K562 (cell line): ENCODE measurements around the gene ITPR1. TPM values are rescaled to one million over a fixed set of nuclear protein-coding genes. Genes with fewer than 3 reads are reported as not detected.

Source experiments
- ATAC-seq: fragments of 200-7000 bp; cut with Tn5 transposase; 3 replicates; pipeline ENCODE4 v1.9.1; 2020; ENCODE audit warnings: moderate library complexity
- BruUV-seq: library from RNA; stranded (reverse); fragments of 400-500 nt; replicated peaks from 2 replicates; lab custom pipeline; 2021; lab: Mats Ljungman, UMichigan
- CTCF ChIA-PET: fragments of 300-600 bp; formaldehyde crosslinking; extraction: SDS; loops from one replicate; lab custom pipeline; 2021; ENCODE audit warnings: low intra/inter-chr PET ratio; lab: Yijun Ruan, JAX
- POLR2A ChIA-PET: fragments of 300-600, 350-650 bp; sonication (Branson Sonifier 250); formaldehyde crosslinking; extraction: SDS; loops from one replicate; lab custom pipeline; 2021; ENCODE audit warnings: antibody characterized with exemption, inconsistent platforms; lab: Yijun Ruan, JAX
- DNase-seq, 4 experiments: peaks; one replicate each; pipeline versions ENCODE4 v3.0.0 to v3.0.0-alpha.2; 2011 to 2018; ENCODE audit warnings: low spot score in 3 of 4, mixed read lengths in 3 of 4; ENCODE audit errors: extremely low read depth in 1 of 4
- FAIRE-seq: peaks from 2 replicates; lab custom pipeline; 2011; peaks lifted over from hg19 to GRCh38; lab: Jason Lieb, UNC
- H2AFZ ChIP-seq: 2 replicates; pipeline ENCODE4 v1.6.0; 2011; ENCODE audit warnings: low read depth, low read length, control low read depth, inconsistent platforms
- H3K27ac ChIP-seq: fragments of 200-600 bp; 3 replicates; pipeline ENCODE4 v1.8.0; 2011; ENCODE audit warnings: low read depth, mild to moderate bottlenecking, control low read depth, inconsistent platforms, low read length, moderate library complexity, mixed read lengths; ENCODE audit errors: extremely low read depth
- H3K27me3 ChIP-seq, 2 experiments: fragments of 300-600 bp in 1 of 2; 2 replicates in 1 of 2; 3 replicates in 1 of 2; pipeline versions ENCODE4 v1.6.0 to v1.8.0; 2011; ENCODE audit warnings: inconsistent platforms in 2 of 2, low read length in 2 of 2, mild to moderate bottlenecking in 1 of 2, mixed read lengths in 1 of 2, moderate library complexity in 1 of 2; ENCODE audit not compliant: control insufficient read depth in 2 of 2, insufficient read depth in 2 of 2
- H3K36me3 ChIP-seq: fragments of 300-600 bp; 3 replicates; pipeline ENCODE4 v1.8.0; 2011; ENCODE audit warnings: mild to moderate bottlenecking, low read length, inconsistent platforms; ENCODE audit not compliant: control insufficient read depth, insufficient read depth
- H3K4me1 ChIP-seq, 2 experiments: fragments of 200-600 bp in 1 of 2; replicated peaks in 1 of 2; 2 replicates in 1 of 2; 3 replicates in 1 of 2; pipeline versions ENCODE4 v1.5.1 to v1.8.0; 2011; ENCODE audit warnings: inconsistent platforms in 2 of 2, low read length in 2 of 2, mild to moderate bottlenecking in 1 of 2, mixed read lengths in 1 of 2, moderate library complexity in 1 of 2; ENCODE audit not compliant: control insufficient read depth in 2 of 2, insufficient read depth in 2 of 2
- H3K4me2 ChIP-seq: 2 replicates; pipeline ENCODE4 v1.6.1; 2011; ENCODE audit warnings: low read length, control low read depth, inconsistent platforms, mixed read lengths; ENCODE audit not compliant: insufficient read depth
- H3K4me3 ChIP-seq: fragments of 200-600 bp; sonication (generic), shearing (Covaris generic); 2 replicates; pipeline ENCODE4 v1.5.1; 2016; ENCODE audit warnings: control low read depth, inconsistent platforms
- H3K79me2 ChIP-seq: fragments of 200-600 bp; 3 replicates; pipeline ENCODE4 v1.8.0; 2011; ENCODE audit warnings: low read length, inconsistent platforms; ENCODE audit not compliant: control insufficient read depth, insufficient read depth
- H3K9ac ChIP-seq, 2 experiments: 2 replicates each; pipeline versions ENCODE4 v1.6.0 to v1.6.1; 2011; ENCODE audit warnings: low read depth in 2 of 2, low read length in 2 of 2, control low read depth in 1 of 2, inconsistent platforms in 1 of 2, mild to moderate bottlenecking in 1 of 2, mixed read lengths in 1 of 2; ENCODE audit not compliant: insufficient read depth in 1 of 2
- H3K9me1 ChIP-seq: one replicate; pipeline ENCODE4 v1.6.0; 2011; ENCODE audit warnings: inconsistent platforms, mild to moderate bottlenecking, low read length, moderate library complexity; ENCODE audit not compliant: control insufficient read depth, insufficient read depth
- H3K9me3 ChIP-seq: replicated peaks from 2 replicates; pipeline ENCODE4 v1.5.1; 2011; ENCODE audit warnings: low read depth, low read length, inconsistent platforms; ENCODE audit not compliant: control insufficient read depth, insufficient read depth
- H4K20me1 ChIP-seq: replicated peaks from 2 replicates; pipeline ENCODE4 v1.6.1; 2011; ENCODE audit warnings: low read length, inconsistent platforms, mixed read lengths; ENCODE audit not compliant: control insufficient read depth, insufficient read depth
- GATAD2A ChIP-seq: fragments of 450-650 bp; IDR thresholded peaks from 2 replicates; pipeline ENCODE4 v1.6.1; 2017
- MCM7 ChIP-seq, 2 experiments: fragments of 450-650 bp; IDR thresholded peaks; 2 replicates each; pipeline ENCODE4 v1.6.1; 2016 to 2018
- SRSF9 ChIP-seq: fragments of 200-400 bp; formaldehyde crosslinking; IDR thresholded peaks from 2 replicates; pipeline ENCODE4 v1.6.1; 2017; ENCODE audit warnings: low read depth, low read length, borderline replicate concordance
- TBP ChIP-seq: optimal IDR thresholded peaks from 2 replicates; pipeline ENCODE3; 2011; ENCODE audit warnings: low read depth, low read length, improper control_type of control experiment
- TEAD1 ChIP-seq, 2 experiments: fragments of 450-650 bp in 1 of 2; sonication (generic) in 1 of 2; formaldehyde crosslinking; IDR thresholded peaks; 2 replicates each; pipeline versions ENCODE4 v1.4.0 to v1.8.0; 2020 to 2022; ENCODE audit warnings: mild to moderate bottlenecking in 2 of 2, missing genetic modification reagents in 1 of 2
- WGBS: fragments of 100-300 bp; shearing (Covaris generic); methylation state at CpG from one replicate; pipeline ENCODE4 v1.1.6; 2016; ENCODE audit warnings: low coverage, mixed read lengths; ENCODE audit not compliant: insufficient coverage; ENCODE audit errors: missing lambda C conversion rate; 5-methylcytosine and 5-hydroxymethylcytosine counted together
- in situ Hi-C: fragments of 300-500 bp; cut with MboI; formaldehyde crosslinking; loops from 4 replicates; pipeline ENCODE4 v1.15.0; 2018; ENCODE audit warnings: inconsistent platforms, mixed read lengths
- intact Hi-C: fragments of 100-400 bp; cut with micrococcal nuclease; formaldehyde crosslinking; loops from 2 replicates; pipeline ENCODE4 v1.14.2; 2022
- polyA plus RNA-seq, 8 experiments: library from polyadenylated mRNA; depleted of rRNA in 4 of 8; stranded (reverse) in 5 of 8; unstranded in 3 of 8; fragments of >200 nt; fragmentation: Nextera tagmentation in 2 of 8; fragmentation: Illumina TruSeq in 1 of 8; extraction: Ambion mirVana in 2 of 8; extraction: Trizol in 1 of 8; gene quantifications; 2 replicates each; pipeline versions ENCODE4 v1.2.1 to v1.2.3, GENCODE V29; 2011 to 2014; ENCODE audit warnings: inconsistent platforms in 1 of 8, missing spikeins in 1 of 8
- total RNA-seq, 7 experiments: library from RNA; depleted of rRNA in 6 of 7; stranded (reverse); fragments of >200 nt in 6 of 7; fragmentation: Illumina TruSeq in 2 of 7; extraction: Trizol in 2 of 7; gene quantifications; 2 replicates each; pipeline versions ENCODE4 v1.2.1 to v1.2.3, GENCODE V29; 2011 to 2021; ENCODE audit warnings: low replicate concordance in 1 of 7
- TF ChIP-seq, protein P1 (sequence below): IDR thresholded peaks from 2 replicates; pipeline ENCODE4 v1.6.1; 2011; ENCODE audit warnings: borderline replicate concordance, low read depth, mild to moderate bottlenecking, moderate library complexity, low read length; ENCODE audit not compliant: insufficient read depth, poor library complexity, severe bottlenecking
- TF ChIP-seq, protein P2 (sequence below): fragments of 450-650 bp; IDR thresholded peaks from 2 replicates; pipeline ENCODE4 v1.6.1; 2016

ITPR1 gene
- total and polyA plus RNA-seq, 9 of the 15 experiments (the other 6 are each of a cell fraction or from before 2014, with no cell fraction given) = 22.4 to 40.0 (median 27.4) TPM

DNA sequence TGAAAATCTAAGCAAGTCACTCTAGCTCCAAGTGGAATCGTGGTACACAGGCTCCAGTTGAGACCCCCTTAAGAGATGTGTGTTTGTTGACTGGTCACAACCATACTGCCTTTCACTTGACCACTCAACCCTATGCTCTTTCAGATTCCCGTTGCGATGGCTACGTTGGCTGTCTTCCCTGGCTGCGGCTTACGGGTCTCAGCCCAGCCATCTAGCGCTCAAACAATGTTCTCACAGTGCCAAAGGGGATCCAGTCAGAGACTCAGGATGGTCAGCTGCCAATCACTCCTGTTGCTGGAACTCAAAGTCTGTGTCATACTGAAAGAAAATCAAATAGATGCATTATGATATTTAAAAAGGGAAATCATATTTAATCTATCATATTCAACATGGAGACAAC, 237.6 kb downstream of the ITPR1 start (continued):
- TF ChIP-seq, protein P1, sequence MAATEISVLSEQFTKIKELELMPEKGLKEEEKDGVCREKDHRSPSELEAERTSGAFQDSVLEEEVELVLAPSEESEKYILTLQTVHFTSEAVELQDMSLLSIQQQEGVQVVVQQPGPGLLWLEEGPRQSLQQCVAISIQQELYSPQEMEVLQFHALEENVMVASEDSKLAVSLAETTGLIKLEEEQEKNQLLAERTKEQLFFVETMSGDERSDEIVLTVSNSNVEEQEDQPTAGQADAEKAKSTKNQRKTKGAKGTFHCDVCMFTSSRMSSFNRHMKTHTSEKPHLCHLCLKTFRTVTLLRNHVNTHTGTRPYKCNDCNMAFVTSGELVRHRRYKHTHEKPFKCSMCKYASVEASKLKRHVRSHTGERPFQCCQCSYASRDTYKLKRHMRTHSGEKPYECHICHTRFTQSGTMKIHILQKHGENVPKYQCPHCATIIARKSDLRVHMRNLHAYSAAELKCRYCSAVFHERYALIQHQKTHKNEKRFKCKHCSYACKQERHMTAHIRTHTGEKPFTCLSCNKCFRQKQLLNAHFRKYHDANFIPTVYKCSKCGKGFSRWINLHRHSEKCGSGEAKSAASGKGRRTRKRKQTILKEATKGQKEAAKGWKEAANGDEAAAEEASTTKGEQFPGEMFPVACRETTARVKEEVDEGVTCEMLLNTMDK = no peak
- TF ChIP-seq TEAD1 (CRISPR knock-in tag; IDR thresholded peaks at IDR 0.05) (no peak), TBP (no peak)

DNA sequence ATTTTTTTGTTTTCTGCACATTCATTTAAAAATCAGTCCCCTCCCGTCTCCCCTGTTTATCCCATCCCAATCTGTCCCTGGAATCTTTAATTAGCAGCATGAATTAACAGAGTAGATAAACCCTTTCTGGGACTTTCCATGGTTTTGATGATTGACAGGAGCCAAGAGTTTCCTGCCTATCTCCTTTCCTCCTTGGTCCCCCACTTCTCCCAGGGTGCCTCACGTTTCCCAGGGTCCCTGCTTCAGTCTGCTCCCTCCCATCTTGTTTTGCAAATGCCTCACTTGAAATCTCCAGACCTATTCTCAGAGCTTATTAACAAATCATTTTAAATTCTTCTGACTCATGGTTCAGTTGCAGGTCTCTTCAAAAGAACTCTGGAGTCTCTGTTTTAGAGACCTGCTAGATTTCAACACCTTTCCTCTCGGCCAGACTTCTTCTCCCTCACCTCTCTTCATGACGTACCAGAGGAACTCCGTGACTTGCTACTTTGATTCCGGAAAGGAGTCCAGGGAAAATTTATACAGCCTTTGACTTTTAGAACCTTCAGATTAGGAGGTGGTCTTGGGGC, 238.5 kb downstream of the ITPR1 start:
- H3K9me1 ChIP-seq = no peaks in the 10 kb centered on the region
- no peak for DNase-seq
- H3K9me3 ChIP-seq = no peaks in the 10 kb centered on the region
- ChIA-PET POLR2A (interaction anchor here (0.6 to 1.1 kb wide), 3 partner anchors 10 to 342 kb away, joined by 3 to 4 read pairs (median 3); no protein-coding TSS in a partner anchor), CTCF (no interaction called here)
- no TSS peak for BruUV-seq
- H4K20me1 ChIP-seq = no peaks in the 10 kb centered on the region
- no peak for FAIRE-seq
- no peak overlapping the region for H3K4me2 ChIP-seq
- no peak overlapping the region for H3K4me3 ChIP-seq
- H3K27ac ChIP-seq = no peak overlapping the region
- no peak for TF ChIP-seq MCM7 (IDR thresholded peaks at IDR 0.05)
- TF ChIP-seq GATAD2A = 0 out of 2 replicates have a peak, but pooled peaks have one; percentile 25
- TF ChIP-seq SRSF9 = no peak
- TF ChIP-seq, protein P2, sequence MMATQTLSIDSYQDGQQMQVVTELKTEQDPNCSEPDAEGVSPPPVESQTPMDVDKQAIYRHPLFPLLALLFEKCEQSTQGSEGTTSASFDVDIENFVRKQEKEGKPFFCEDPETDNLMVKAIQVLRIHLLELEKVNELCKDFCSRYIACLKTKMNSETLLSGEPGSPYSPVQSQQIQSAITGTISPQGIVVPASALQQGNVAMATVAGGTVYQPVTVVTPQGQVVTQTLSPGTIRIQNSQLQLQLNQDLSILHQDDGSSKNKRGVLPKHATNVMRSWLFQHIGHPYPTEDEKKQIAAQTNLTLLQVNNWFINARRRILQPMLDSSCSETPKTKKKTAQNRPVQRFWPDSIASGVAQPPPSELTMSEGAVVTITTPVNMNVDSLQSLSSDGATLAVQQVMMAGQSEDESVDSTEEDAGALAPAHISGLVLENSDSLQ = peak; percentile 86
- H3K79me2 ChIP-seq = no peaks in the 10 kb centered on the region
- intact Hi-C loops = no loop called here
- H3K36me3 ChIP-seq = peaks cover 11% of the 10 kb centered on the region; the same call in 2 of the 3 replicates
- no peak overlapping the region for H3K9ac ChIP-seq
- ATAC-seq = 0 out of 3 replicates have a peak, but pooled peaks have one; percentile 13
- no peak overlapping the region for H2AFZ ChIP-seq
- H3K27me3 ChIP-seq = no peaks in the 10 kb centered on the region
- WGBS = 70% methylated on average over 6 of the region's 6 CpGs
- in situ Hi-C loops = no loop called here
- peaks cover 4 to 21% of the 10 kb centered on the region in 2 experiments for H3K4me1 ChIP-seq
